HG02588 (cell line): ENCODE measurements around the gene MAP4K5.

Experiments used
- ATAC-seq: cut with Tn5 transposase; IDR thresholded peaks from one replicate; pipeline ENCODE4 v1.9.1; 2021; ENCODE audit warnings: mild to moderate bottlenecking, moderate library complexity; ENCODE audit not compliant: unreplicated experiment

The MAP4K5 gene

DNA sequence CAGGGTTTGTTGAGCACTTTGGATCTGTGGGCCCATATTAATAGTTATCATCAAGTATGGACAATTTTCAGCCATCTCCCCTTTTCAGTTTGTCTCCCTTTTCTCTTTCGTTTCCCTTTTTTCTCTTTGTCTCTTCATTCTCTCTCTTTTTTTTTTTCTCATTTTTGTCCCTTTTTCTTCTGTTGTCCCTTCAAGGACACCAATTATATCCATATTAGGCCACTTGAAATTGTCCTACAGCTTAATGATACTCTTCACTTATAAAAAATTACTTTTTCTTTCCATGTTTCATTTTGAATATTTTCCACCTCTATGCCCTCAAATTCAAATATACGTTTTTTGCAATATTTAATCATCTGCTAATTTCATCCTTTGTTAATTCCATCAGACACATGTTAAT lies 53.3 kb downstream of the MAP4K5 start:
- ATAC-seq: no peak

DNA sequence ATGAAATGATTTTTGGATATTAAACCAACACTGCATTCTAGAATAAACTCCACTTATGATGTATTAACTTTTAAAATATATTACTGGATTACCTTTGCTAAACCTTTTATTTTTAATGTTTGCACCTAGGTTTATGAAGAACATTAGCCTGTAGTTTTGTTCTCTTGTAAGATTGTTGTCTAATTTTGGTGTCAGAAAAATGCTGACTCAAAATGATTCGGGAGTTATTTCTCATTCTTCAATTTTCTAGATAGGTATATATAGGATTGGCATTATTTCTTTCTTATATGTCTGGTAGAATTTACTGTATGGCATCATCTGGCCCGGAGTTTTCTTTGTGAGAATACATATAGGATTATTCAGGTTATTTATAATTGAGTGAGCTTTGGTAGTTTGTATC lies 54.6 kb downstream of the MAP4K5 start:
- ATAC-seq: no peak

- ATAC-seq: no peak
Observed at GRCh38 chr14:50476134-50476533, 56.2 kb downstream of the MAP4K5 start.

DNA sequence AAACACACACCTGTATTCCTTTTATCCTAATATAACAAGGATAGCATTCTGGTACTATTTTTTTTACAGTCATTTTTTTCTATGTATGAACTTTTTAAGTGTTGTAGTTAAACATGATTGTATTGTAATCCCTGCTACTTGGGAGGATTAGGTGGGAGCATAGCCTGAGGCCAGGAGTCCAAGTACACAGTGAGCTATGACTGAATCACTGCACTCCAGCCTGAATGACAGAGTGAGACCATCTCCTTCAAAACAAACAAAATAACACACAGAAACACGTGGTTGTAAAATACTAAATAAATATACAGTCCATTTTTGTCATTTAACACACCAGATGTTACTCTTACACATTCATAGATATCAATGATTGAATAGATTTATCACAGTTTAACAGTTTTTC lies 56.9 kb downstream of the MAP4K5 start:
- ATAC-seq: no peak

DNA sequence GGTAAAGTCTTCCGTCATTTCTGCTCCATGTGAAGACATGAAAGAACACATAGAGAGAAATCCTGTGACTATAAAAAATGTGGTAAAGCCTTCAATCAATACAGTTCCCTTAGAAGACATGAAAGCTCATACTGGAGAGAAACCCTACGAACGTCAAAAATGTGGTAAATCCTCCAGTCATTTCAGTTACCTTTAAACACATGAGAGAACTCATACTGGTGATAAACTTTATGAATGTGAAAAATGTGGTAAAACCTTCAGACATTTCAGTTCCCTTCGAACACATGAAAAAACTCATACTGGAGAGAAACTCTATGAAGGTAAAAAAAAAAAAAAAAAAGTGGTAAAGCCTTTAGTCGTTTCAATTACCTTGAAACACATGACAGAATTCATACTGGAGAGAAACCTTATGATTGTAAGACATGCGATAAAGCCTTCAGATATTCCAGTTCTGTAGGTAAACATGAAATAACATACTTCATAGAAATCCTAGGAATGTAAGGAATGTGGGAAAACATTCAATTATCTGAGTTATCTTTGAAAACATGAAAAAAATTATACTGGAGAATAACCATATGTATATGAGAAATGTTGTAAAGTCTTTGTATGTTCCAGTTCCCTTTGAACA lies 60.4 kb downstream of the MAP4K5 start:
- no peak for ATAC-seq

- no peak for ATAC-seq
Observed at GRCh38 chr14:50469982-50470381, 62.4 kb downstream of the MAP4K5 start.

DNA sequence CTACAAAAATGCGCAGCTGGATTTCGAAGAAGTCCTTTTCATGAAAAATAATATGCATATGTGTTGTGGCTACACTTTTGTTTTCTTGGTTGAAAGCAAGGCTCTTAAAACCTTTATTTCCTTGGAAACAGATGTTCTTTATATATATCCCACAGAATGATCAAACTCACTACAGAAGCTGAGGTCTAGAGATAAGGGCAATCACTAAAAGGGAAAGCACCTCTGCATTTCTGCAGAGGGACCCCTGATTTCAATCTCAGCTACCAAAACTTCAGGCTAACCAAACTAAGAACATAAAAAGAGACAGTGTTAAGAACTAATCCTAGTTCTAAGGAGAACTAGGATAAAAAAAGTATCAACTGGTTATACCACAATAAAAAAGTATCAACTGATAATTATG lies 70.3 kb downstream of the MAP4K5 start:
- ATAC-seq: no peak

DNA sequence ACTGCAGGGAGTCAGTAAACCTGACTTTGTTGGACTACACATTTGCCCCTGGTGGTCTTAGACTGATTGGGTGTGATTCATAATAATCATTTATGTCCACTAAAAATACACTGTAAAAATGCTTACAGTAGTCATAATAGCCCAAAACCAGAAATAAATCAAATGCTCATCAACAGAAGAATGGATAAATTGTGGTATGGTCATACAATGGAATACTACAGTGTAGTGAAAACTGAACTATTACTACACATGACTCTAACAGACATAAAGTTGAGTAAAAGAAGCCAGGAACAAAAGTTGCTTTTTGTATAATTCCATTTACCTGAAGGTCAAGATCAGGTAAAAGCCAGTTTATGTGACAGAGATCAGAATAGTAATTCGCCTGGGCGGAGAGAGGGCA lies 78.5 kb downstream of the MAP4K5 start:
- no peak for ATAC-seq

DNA sequence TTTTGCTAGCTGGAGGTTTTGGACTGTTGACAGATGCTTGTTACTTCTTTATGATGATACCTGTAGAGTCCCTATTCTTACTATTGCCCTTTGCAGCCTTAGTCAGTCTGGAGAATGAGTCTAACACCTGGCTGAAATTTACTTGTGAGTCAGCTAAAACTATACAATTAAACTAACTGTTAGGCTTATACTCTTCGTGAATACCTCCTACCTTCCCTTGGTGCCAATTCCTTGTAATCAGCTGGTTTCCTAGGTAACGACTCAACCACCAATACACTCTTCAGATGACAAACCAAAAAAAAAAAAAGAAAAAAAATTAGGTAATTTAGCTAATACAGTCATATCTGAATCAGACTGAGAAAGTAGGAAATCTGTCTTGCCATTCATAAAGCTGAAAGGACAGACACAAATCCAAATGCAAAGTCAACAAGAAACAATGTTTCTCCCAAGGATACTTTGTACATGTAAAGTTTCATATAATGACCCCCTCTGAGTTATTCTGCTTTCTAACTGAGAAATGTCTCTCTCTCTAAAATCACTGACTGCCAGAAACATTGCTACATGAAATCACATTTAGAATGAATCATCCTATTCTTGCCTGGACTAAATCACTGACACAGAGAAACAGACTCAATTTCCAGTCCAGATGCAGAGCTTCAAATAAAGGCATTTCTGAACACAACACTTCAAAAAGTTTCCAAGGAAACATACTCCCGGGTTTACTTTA lies 79.2 kb downstream of the MAP4K5 start:
- ATAC-seq: no peak

DNA sequence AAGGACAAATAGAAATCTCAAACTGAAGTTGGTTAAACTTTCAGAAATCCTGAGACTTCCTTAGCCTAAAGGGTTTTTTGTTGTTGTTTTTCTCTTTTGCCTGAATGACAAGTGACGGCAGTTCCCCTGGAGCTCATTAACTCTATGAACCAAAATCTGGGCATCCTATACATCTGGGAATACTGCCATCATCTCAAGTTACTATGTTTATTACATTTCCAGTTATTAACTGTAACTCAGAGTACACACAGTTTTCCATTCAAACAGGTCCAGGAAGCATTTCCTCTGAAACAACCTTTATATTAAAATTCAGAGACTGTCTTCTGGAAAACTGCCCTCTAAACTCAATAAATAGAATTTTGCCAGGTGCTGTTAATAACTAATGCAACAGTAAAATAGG lies 80.1 kb downstream of the MAP4K5 start:
- no peak for ATAC-seq

DNA sequence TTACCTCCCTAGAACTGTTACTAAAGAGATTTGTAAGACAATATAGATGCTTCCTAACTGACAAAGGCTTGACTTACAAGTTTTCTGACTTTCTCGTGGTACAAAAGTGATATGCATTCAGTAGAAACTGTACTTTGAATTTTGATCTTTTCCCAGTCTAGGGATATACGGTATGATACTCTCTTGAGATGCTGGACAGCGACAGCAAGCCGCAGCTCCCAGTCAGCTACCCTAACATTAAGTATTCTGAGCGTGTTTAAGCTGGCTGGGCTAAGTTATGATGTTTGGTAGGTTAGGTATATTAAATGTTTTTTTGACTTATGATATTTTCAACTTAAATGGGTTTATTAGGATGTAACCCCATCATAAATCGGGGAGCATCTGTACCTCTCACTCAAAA lies 80.5 kb downstream of the MAP4K5 start:
- ATAC-seq: no peak

- ATAC-seq: no peak
Observed at GRCh38 chr14:50447461-50447860, 84.9 kb downstream of the MAP4K5 start.

DNA sequence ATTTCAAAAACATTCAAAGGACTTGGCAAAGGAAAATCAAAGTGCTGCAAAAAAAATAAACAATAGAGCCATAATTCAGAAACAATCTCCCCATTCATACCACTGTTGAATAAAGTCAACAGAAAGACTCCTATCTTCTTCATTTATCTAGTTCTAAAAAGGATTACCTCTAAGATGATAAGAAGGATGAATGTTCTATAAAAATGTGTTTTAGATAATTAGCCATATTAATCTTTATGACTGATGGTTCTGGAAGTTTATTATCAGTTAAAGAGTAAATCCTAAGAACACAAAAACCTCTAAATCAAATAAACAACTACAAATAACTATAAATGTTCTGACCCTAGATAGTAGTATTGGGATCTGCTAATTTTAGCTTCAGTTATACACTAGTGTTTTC lies 97.8 kb downstream of the MAP4K5 start:
- no peak for ATAC-seq

DNA sequence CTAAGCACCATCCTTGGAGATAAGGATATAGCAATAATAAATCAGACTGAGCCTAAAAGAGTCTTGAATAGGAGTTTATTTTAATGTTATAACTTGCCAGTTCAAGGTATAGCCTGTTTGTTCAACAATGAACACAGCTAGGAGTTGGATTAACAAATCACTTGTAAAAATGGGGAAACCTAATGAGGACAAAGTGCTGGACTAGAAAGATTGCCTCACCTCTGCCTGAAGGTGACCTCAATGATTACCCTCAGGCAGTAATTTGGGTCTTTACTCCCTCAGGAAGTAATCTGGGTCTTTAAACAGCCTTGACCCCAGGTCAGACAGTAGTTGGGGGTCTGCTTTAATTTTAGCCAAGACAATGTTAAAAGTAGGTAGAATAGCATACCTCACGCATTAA lies 100.2 kb downstream of the MAP4K5 start:
- ATAC-seq: no peak

DNA sequence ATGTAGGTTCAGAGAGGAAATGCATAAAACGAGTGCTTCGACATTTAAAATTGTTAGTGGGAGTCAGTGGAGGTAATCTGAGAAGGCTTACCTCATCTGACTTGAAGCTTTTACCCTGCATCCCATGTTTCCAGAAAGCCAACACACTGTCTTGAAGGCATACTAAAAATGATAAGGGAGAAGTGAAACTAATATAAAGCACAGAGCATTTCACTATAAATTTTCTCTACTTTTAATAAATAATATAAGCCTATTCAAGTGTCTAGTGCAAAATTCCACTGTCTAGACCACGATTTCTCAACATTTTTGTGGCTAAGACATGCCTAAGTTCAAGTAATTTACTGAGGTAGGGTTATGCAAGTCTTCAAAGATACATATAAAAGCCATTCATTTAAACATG lies 106.6 kb downstream of the MAP4K5 start:
- no peak for ATAC-seq

DNA sequence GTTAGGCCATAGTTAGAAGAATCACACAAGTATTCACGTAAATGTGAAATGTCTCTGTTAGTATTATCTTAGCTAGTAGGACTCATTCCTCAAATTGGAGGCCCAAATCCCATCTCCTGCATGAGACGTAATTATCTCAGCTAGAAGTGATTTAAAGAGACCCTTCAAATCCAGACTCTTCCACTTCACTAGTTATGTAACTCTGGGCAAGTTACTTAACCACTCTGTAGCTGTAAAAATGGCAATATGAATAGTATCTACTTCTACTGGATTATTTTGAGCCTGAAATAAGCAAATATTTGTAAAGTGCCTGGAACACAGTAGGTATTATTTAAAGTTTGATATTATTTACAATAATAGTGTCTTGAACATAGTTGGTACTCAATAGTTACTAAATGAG lies 107.3 kb downstream of the MAP4K5 start:
- ATAC-seq: no peak

GRCh38 chr14:50423529-50423928 lies 108.8 kb downstream of the MAP4K5 start:
- ATAC-seq: no peak

- no peak for ATAC-seq
Observed at GRCh38 chr14:50421499-50421898, 110.9 kb downstream of the MAP4K5 start.

DNA sequence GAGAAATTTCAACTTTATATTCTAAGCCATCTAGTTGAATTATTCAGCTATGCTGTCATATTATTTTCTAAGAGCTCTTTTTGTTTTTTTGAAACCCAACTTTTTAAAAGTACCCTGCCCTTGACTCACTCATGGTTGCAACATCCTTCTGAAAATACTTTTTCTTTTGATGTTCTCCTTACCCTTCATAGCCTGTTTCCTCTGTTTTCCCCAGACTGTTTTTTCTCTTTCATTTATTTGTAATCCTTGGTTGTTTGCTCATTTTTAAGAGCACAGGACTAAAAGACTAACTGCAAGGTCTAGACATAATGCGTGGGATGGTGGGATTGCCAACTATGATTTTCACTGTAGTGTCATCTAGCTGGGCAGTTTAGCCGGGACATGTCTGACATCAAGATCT lies 114.5 kb downstream of the MAP4K5 start:
- no peak for ATAC-seq

DNA sequence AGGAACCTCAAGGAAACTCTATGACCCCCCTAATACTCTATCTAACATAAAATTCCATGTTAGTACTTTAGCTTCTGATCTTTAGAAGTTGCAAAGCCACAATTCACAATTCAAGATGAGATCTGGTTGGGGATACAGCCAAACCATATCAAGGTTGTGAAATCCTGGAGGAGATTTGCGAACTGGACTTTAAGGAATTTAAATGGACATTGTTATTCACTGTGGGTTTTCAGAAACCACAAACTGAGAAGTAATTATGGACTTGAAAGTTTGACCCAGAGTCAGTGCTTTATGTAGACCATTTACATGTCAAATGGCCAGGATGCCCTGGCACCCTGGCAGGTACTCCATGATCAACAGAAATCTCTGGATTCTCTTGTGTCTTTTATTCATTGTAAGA lies 121.4 kb downstream of the MAP4K5 start:
- ATAC-seq: no peak

DNA sequence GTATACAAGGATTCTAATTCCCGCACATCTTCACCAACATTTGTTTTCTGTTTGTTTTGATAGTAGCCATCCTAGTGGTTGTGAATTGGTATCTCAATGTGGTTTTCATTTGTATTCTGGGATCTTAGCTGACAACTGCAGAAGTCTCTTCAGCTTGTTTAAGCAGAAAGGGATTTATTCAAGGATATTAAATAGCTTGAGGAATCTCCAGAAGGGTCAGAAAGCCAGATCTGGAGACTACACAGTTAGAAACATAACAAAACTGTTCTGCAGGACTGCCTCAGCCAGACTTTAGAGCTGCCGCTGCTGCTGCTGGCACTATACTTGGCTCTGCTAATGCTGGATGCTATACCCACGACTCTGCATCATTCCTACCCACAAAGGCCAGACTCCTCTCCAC lies 122.3 kb downstream of the MAP4K5 start:
- no peak for ATAC-seq

GRCh38 chr14:50407111-50407812 lies 125.1 kb downstream of the MAP4K5 start:
- no peak for ATAC-seq
